PC-3 (cell line): Measurements from ENCODE around the gene SPAG7. TPM values are rescaled to one million over a fixed set of nuclear protein-coding genes. Genes with fewer than 3 reads are reported as not detected.

Experiments used
- ATAC-seq: fragments of 200-7000 bp; cut with Tn5 transposase; 2 replicates; pipeline ENCODE4 v1.9.1; 2020; ENCODE audit warnings: mild to moderate bottlenecking, moderate library complexity
- BruUV-seq: library from RNA; stranded (reverse); fragments of 400-500 nt; replicated peaks from 2 replicates; lab custom pipeline; 2021; lab: Mats Ljungman, UMichigan
- CTCF ChIA-PET: fragments of 300-600 bp; sonication (Branson Sonifier 250); formaldehyde crosslinking; loops from one replicate; lab custom pipeline; 2022; ENCODE audit warnings: antibody characterized with exemption; lab: Charles Lee
- POLR2A ChIA-PET: fragments of 300-600 bp; sonication (Branson Sonifier 250); formaldehyde crosslinking; loops from one replicate; lab custom pipeline; 2022; ENCODE audit warnings: antibody characterized with exemption; ENCODE audit not compliant: unreplicated experiment; lab: Charles Lee
- DNase-seq: peaks from one replicate; pipeline ENCODE4 v3.0.0-alpha.2; 2015
- H2AFZ ChIP-seq: fragments of 300-600 bp; sonication (generic); 2 replicates; pipeline ENCODE4 v1.6.0; 2016; ENCODE audit warnings: antibody characterized with exemption, low read length
- H3F3A ChIP-seq: fragments of 300-600 bp; sonication (generic); one replicate; pipeline ENCODE4 v1.6.0; 2017; ENCODE audit warnings: antibody characterized with exemption, low read length, control low read depth, mild to moderate bottlenecking; ENCODE audit not compliant: unreplicated experiment
- H3K27ac ChIP-seq: fragments of 300-600 bp; sonication (generic); 2 replicates; pipeline ENCODE4 v1.5.1; 2016; ENCODE audit warnings: mild to moderate bottlenecking, low read length
- H3K27me3 ChIP-seq: fragments of 300-600 bp; sonication (generic); 2 replicates; pipeline ENCODE4 v1.6.1; 2016; ENCODE audit warnings: low read length, mixed read lengths
- H3K36me3 ChIP-seq: fragments of 300-600 bp; sonication (generic); 2 replicates; pipeline ENCODE4 v1.6.1; 2016; ENCODE audit warnings: low read depth, mixed run types, low read length, mixed read lengths
- H3K4me1 ChIP-seq: fragments of 300-600 bp; sonication (generic); 2 replicates; pipeline ENCODE4 v1.5.1; 2016; ENCODE audit warnings: low read length; ENCODE audit not compliant: insufficient read depth
- H3K4me2 ChIP-seq: fragments of 300-600 bp; sonication (generic); 2 replicates; pipeline ENCODE4 v1.6.0; 2016; ENCODE audit warnings: low read length
- H3K4me3 ChIP-seq: fragments of 300-600 bp; sonication (generic); 2 replicates; pipeline ENCODE4 v1.5.1; 2016; ENCODE audit warnings: mild to moderate bottlenecking, low read length, mixed read lengths
- H3K79me2 ChIP-seq: fragments of 300-600 bp; sonication (generic); 2 replicates; pipeline ENCODE4 v1.6.1; 2017; ENCODE audit warnings: low read length, mixed read lengths
- H3K9ac ChIP-seq: fragments of 300-600 bp; sonication (generic); 2 replicates; pipeline ENCODE4 v1.6.0; 2016; ENCODE audit warnings: mild to moderate bottlenecking, low read length
- H3K9me2 ChIP-seq: fragments of 300-600 bp; sonication (generic); replicated peaks from 2 replicates; pipeline ENCODE4 v1.6.1; 2016; ENCODE audit warnings: mixed run types, low read length, mixed read lengths
- H3K9me3 ChIP-seq: fragments of 300-600 bp; sonication (generic); 2 replicates; pipeline ENCODE4 v1.6.1; 2016; ENCODE audit warnings: low read length, mixed read lengths
- H4K20me1 ChIP-seq: fragments of 300-600 bp; sonication (generic); 2 replicates; pipeline ENCODE4 v1.6.1; 2016; ENCODE audit warnings: low read length, mixed read lengths
- EZH2 ChIP-seq: fragments of 300-600 bp; sonication (generic); IDR thresholded peaks from one replicate; pipeline ENCODE4 v1.6.1; 2017; ENCODE audit warnings: antibody characterized with exemption, mild to moderate bottlenecking, low read length; ENCODE audit not compliant: unreplicated experiment
- EZH2phosphoT487 ChIP-seq: fragments of 300-600 bp; sonication (generic); IDR thresholded peaks from 2 replicates; pipeline ENCODE4 v1.6.1; 2018; ENCODE audit warnings: mild to moderate bottlenecking, antibody characterized with exemption, low read length, borderline replicate concordance
- intact Hi-C: fragments of 100-400 bp; cut with micrococcal nuclease; formaldehyde crosslinking; loops from 2 replicates; pipeline ENCODE4 v1.9.0; 2023
- total RNA-seq: library from RNA; depleted of rRNA; stranded (reverse); fragments of >200 nt; gene quantifications from 2 replicates; pipeline ENCODE4 v1.2.3, GENCODE V29; 2014
- TF ChIP-seq, protein P1 (sequence below): fragments of 300-600 bp; sonication (generic); conservative IDR thresholded peaks from 2 replicates; pipeline ENCODE4 v1.5.1; 2017; ENCODE audit warnings: antibody characterized with exemption, low read depth, mild to moderate bottlenecking, low read length

Gene SPAG7
- total RNA-seq, 1 experiment from 2014 or later, result 44.1 TPM

DNA sequence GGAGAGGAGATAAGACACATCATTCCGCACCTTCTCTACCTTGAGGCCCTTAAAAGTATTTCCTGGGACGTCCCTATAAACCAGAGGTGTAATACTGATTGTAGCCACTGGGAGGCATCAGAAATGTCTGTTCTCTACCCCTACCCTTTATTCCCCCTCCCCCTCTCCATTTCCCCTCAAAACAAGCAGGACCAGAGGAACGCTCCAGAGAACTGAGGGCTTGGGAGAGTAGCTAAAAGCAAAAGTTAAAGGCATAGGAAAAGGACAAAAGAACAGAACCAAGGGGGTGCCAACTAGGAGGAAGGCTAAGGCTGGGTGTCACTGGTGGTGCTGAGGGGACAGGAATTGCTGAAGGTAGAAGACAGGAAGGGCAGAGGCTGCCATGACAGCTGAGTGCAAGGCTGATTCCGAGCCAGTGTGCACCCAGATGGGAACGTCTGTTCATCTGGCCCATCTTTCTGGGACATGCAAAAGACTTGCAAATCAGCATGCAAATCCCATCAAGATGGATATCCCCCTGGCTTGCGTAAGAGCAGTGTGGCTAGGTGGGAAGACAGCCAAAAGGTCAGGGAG lies 13.1 kb upstream of the SPAG7 start:
- Histone ChIP-seq H3F3A (no peaks in the 10 kb centered on the region), H3K36me3 (peaks cover 3% of the 10 kb centered on the region), H3K4me2 (no peak overlapping the region), H4K20me1 (no peaks in the 10 kb centered on the region), H3K27ac (no peak overlapping the region), H3K79me2 (peaks cover under 1% of the 10 kb centered on the region; the same call in 1 of the 2 replicates), H3K4me3 (no peak overlapping the region), H3K4me1 (no peaks in the 10 kb centered on the region), H3K9me2 (no peaks in the 10 kb centered on the region), H3K27me3 (no peaks in the 10 kb centered on the region), H2AFZ (no peak overlapping the region), H3K9ac (no peak overlapping the region), H3K9me3 (no peaks in the 10 kb centered on the region)
- TF ChIP-seq EZH2phosphoT487 (no peak), EZH2 (no peak)
- TF ChIP-seq, protein P1, sequence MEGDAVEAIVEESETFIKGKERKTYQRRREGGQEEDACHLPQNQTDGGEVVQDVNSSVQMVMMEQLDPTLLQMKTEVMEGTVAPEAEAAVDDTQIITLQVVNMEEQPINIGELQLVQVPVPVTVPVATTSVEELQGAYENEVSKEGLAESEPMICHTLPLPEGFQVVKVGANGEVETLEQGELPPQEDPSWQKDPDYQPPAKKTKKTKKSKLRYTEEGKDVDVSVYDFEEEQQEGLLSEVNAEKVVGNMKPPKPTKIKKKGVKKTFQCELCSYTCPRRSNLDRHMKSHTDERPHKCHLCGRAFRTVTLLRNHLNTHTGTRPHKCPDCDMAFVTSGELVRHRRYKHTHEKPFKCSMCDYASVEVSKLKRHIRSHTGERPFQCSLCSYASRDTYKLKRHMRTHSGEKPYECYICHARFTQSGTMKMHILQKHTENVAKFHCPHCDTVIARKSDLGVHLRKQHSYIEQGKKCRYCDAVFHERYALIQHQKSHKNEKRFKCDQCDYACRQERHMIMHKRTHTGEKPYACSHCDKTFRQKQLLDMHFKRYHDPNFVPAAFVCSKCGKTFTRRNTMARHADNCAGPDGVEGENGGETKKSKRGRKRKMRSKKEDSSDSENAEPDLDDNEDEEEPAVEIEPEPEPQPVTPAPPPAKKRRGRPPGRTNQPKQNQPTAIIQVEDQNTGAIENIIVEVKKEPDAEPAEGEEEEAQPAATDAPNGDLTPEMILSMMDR, result peak; percentile 71
- BruUV-seq, result no TSS peak
- POLR2A ChIA-PET, result no interaction called here
- intact Hi-C loops, result loop anchor here (1.0 kb wide), 1 partner anchor 82 kb away; no protein-coding TSS in a partner anchor
- CTCF ChIA-PET, result interaction anchor here (0.6 kb wide), 1 partner anchor 83 kb away, joined by 4 read pairs; no protein-coding TSS in a partner anchor
- ATAC-seq (peak; percentile 37; the same call in 1 of the 2 replicates), DNase-seq (peak; percentile 65)

DNA sequence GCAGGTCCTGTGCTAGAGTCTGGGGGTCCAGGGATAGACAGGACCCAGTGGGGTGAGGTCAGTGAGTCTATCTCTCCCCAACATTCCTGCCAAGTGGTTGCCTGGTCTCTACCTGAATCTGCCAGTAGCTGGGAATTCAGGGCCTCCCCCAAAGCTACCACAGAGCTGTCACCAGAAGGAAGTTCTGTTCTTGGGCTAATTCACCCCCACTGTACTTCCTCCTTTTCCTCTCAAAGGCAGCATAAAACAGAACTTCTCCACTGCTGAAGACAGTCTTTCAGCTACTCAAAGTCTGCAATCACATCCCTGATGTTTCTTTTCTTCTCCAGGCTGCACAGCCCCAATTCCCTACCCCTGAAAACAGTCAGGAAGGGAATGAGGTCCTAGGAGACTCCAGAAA lies 11.1 kb upstream of the SPAG7 start:
- no peaks in the 10 kb centered on the region for H3K27me3 ChIP-seq
- no peak overlapping the region for H3K4me2 ChIP-seq
- BruUV-seq, result no TSS peak
- no peak overlapping the region for H2AFZ ChIP-seq
- peaks cover 3% of the 10 kb centered on the region for H3K36me3 ChIP-seq
- DNase-seq (no peak), ATAC-seq (no peak)
- ChIA-PET CTCF (no interaction called here), POLR2A (no interaction called here)
- TF ChIP-seq, protein P1, result no peak
- no peak for TF ChIP-seq EZH2
- no peak overlapping the region for H3K27ac ChIP-seq
- H3K9me2 ChIP-seq, result no peaks in the 10 kb centered on the region
- no peak overlapping the region for H3K9ac ChIP-seq
- no peak overlapping the region for H3K4me3 ChIP-seq
- no peaks in the 10 kb centered on the region for H3F3A ChIP-seq
- intact Hi-C loops, result no loop called here
- H4K20me1 ChIP-seq, result no peaks in the 10 kb centered on the region
- no peaks in the 10 kb centered on the region for H3K9me3 ChIP-seq
- no peaks in the 10 kb centered on the region for H3K79me2 ChIP-seq
- H3K4me1 ChIP-seq, result no peaks in the 10 kb centered on the region

DNA sequence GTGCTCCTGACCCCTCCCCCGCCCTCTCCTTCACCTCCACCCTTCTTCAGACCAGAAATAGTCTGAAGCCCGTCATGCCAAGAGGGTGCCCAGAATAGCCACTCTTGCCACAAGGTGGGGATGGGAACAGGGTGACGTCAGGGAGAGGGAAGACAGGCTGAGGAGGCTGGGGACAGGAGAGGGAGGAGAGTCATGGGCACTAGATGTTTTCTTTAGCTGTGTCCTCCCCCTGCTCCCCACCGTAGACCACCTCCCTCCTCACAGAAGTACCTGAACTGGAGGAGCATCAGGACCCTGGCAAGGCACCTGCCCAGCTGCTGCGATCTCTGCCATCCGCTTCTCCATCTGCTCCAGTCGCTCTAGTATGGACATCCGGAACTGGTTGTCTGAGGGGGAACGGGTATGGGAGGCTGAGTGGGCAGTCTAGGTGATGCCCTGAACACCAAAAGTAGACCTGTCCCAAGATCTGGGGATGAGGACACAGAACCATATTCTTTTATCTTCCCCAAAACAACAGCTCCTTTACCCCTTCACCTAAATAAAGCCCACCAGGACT lies 6.6 kb upstream of the SPAG7 start:
- no peaks in the 10 kb centered on the region for H3F3A ChIP-seq
- H3K36me3 ChIP-seq, result peaks cover 3% of the 10 kb centered on the region
- ATAC-seq, result no peak
- no peaks in the 10 kb centered on the region for H3K79me2 ChIP-seq
- H3K4me2 ChIP-seq, result no peak overlapping the region
- H3K9me2 ChIP-seq, result no peaks in the 10 kb centered on the region
- no peaks in the 10 kb centered on the region for H4K20me1 ChIP-seq
- TF ChIP-seq EZH2, result no peak
- TF ChIP-seq, protein P1, result no peak
- TF ChIP-seq EZH2phosphoT487, result no peak
- intact Hi-C loops, result no loop called here
- ChIA-PET CTCF (no interaction called here), POLR2A (no interaction called here)
- H3K4me1 ChIP-seq, result no peaks in the 10 kb centered on the region
- H3K27me3 ChIP-seq, result no peaks in the 10 kb centered on the region
- no peaks in the 10 kb centered on the region for H3K9me3 ChIP-seq
- no peak overlapping the region for H3K27ac ChIP-seq
- H2AFZ ChIP-seq, result no peak overlapping the region
- H3K9ac ChIP-seq, result no peak overlapping the region
- no TSS peak for BruUV-seq
- DNase-seq, result no peak
- no peak overlapping the region for H3K4me3 ChIP-seq
